Inferior parietal cortex (tissue), 1 donor: ENCODE measurements around the gene MTA1.

Experiments
- DNase-seq: peaks from one replicate; pipeline ENCODE4 v3.0.0-alpha.2; 2016; ENCODE audit errors: extremely low spot score

MTA1 gene

DNA sequence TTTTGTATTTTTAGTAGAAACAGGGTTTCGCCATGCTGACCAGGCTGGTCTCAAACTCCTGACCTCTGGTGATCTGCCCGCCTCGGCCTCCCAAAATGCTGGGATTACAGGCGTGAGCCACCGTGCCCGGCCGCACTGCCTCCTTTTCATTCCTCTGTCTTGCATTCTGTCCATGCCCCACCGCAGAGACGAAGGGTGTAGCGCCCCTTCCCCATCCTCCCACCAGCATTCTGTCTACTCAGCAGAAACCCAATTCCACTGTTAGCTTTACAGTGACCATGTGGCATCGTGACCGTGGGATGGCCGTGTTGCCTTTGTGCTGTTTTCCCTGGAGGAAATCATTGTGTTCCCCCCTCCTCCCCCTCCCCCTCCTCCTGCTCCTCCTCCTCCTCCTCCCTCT, 11.0 kb upstream of the MTA1 start:
- DNase-seq: no peak

DNA sequence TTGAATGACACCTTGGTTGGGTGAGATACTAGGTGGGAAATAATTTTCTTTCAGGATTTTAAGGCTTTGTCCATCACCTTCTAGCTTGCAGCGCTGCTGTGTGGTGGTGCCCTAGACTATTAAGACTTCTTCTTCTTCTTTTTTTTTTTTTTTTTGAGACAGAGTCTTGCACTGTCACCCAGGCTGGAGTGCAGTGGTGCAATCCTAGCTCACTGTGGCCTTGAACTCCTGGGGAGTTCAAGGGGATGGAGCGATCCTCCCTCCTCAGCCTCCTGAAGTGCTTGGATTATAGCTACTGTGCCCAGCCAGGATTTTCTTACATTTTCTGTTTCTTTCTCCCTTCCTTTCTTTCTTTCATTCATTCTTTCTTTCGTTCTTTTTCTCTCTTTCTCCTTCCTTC, 10.3 kb upstream of the MTA1 start:
- no peak for DNase-seq

DNA sequence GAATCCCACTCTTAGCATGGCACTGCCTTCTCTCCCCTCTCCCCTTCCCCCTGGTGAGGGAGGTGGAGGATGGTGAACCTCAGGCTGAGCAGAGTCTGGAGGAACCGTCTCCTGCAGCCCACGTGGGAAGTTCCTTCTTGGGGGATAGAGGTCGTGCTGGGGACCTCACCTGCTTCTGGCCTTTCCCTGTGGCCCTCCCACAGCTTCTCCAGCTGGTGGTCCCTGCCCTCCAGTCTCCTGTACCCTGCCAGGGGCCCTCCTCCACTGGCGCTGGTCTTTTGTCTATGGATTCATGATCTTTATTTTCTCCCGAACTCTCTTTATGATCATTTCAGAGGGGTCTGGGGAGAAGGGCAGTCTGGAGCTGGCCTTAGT, 9.0 kb upstream of the MTA1 start:
- DNase-seq: no peak

DNA sequence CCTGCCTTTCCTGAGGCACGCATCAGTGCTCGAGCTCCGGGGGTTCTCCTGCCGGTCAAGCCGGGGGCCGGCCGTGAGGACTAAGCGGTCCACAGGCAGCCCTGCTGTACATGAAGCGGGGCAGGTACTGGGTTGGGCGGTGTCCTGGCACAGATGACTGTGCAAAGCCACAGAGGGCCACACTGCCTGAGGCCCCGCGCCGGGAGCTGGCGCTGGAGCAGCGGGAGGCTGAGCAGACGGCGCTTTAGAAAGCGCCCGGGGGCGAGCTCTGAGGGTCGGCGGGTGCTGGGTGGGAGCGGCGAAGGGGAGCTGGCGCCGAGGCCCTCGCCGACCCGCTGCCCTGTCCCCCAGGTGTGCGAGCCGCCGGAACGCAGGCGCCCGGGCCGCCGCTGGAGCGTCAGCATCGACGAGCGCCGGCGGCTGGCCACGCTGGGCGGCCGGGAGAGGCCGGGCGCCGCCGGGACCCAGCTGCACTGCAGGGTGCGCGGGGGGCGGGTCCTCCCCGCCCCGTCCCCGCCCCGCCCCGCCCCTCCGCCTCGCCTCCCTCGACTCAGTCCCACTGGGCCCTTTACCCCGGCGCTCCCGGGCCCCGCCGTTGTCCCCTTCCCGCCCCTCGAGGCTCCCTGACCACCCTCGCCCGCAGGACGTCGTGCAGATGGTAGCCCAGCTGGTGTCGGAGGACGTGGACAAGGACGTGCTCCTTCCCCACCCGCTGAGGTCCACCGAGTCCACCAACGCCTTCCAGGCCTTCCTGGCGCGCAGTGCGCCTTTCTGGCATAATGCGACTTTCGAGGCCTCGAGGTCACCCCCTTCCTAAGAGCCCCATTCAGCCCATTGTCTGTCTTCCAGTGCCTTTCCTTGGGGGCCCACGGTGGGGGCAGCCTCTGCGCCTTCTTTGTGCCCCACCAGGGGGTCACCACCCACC, 8.3 kb upstream of the MTA1 start:
- DNase-seq: no peak

DNA sequence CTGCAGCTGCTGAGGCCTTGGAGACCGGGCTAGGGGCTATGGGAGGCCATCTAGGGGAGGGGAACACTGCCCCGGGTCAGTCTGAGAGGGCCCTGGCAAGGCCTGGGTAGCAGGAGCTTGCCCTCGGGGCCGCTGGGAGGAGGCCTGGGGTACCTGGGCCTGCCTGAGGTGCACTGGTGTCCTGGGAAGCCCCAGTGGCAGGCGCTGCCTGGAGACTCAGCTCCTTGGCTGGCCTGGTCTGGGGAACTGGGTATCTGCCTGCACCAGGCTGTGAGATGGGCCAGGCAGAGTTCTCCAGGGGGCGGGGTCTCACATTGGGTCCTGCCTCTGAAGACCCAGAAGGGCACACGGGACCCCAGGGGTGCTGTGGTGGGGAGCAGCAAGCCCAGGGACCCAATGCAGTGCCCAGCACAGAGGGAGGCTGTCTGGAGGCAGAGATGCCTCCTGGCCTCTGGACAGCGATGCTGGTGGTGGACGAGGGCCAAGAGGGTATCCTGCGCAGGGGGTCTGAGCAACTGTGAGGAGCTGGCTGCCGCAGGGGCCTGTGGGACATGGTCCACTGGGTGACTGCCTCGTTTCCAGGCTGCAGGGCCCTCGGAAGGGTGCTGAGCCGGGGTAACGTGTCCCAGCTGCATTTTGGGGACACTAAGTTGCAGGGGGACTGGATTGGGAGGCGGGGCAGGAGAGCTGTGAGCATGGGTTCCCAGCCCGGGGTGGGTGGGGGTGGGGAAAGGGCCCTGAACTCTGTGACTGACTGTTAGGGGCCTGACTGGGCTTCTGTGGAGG, 7.4 kb upstream of the MTA1 start:
- DNase-seq: no peak

DNA sequence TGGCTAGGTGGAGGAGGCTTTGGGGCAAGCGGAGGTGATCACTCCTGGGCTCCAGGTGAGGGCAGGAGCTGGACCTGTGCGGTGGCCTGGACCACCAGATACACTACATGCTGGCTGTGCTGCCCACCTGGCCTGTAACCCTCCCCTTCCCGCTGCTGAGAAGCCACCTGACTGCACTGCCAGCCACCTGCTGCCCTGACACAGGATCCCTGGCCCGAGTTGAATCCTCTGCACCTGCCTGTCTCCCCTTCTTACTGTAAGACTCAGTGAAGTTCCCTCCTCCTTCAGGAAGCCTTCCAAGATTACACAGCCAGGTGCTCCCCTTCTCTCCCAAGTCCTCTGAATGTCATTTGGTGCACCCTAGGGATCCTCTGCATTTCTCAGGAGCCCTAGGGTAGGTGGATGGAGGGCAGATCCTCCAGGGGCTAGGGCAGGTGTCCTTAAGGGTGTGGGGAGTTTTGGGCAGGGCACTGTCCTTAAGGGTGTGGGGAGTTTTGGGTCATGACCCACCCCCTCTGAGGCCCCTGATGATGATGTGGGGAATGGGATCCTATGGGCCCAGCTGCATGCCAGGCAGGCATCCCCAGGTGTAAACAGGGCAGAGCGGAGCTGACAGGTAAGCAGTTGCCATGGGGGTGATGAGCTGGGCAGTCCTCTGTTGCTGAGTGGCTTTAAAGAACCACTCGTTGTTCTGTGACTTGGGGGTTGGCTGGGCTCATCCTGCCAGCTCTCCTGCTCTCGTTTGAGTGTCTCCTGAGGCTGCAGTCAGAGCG, 6.7 kb upstream of the MTA1 start:
- DNase-seq: no peak

DNA sequence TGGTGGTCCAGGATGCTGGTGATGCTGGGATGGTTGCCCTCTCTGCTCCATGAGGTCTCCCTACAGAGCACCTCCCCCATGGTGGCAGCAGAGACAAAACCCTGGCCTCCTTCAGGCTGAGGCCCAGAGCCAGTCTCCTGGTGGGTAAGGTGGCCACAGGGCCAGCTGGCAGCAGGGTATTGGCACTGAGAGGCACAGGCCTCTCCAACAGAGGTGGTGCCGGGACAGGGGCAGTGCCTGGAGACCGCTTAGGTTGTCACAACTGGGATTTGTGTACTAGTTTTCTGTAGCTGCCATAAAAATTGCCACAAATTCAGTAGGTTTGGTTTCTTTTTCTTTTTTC, 6.1 kb upstream of the MTA1 start:
- no peak for DNase-seq

DNA sequence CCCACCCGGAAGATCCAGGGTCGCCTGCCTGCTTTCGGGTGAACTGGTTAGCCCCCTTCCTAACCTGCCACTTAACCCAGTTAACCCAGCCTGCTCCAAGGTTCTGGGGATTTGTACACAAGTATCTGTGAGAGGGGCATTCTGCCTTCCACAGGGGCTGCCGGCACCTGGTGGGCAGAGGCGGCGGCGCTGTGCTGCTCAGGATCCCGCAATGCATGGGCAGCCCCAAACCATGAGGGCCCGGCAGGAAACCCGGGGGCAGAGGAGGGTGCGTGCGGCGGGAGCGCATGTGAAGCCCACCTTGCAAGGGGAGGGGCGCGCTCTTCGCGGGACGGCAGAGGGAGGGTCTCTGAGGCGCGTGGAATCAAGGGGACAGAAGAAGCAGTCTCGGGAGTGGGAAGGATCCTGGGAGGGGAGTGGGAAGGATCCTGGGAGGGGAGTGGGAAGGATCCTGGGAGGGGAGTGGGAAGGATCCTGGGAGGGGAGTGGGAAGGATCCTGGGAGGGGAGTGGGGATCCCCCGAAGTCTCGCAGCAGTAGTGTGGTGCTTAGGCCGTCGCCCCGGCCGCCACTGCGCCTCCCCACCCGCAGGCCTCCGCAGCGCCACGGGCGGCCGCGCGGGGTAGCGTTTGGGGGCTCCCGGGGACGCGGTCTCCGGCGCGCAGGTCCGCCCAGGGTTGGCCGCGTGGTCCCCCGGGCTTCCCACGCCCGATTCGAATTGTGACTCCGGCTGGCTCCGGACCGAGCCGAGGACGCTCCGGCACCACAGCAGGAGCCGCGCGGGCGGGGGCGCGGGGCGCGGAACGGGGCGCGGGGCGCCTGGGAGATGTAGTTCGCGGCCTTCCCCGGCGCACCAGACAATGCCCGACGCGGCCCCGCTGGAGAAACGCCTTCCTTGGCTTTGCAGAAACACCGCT, 4.9 kb upstream of the MTA1 start:
- peak; percentile 68 for DNase-seq

DNA sequence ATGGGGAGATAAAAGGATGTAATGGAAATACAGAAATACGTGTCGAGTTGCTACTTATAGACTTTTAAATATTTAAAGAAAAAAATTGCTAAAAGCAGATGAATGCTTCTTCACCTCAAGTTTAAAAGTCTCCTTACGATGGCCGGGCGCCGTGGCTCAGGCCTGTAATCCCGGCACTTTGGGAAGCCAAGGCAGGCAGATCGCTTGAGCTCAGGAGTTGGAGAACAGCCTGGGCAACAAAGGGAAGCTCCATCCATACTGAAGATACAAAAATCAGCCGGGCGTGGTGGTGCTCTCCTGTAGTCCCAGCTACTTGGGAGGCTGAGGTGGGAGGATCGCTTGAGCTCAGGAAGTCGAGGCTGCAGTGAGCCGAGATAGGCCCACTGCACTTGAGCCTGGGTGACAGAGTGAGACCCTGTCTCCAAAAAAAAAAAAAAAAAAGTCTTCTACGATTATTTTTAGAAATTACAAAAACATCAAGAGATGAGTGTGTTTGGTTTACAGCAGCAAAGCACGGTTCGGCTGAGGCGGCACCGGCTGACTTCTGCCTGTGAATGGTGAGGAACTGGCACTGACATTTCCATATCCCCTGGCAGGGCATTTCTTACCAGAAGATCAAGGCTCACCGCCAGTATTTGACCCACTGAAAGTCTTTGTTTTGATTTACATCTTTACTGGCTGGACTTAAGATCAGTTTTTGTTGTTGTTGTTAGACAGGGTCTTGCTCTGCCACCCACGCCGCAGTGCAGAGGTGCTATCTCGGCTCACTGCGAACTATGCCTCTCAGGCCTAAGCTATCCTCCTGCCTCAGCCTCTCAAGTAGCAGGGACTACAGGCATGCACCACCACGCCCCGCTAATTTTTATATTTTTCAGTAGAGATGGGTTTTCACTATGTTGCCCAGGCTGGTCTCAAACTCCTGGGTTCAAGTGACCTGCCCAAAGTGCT, 3.9 kb upstream of the MTA1 start:
- DNase-seq: no peak

DNA sequence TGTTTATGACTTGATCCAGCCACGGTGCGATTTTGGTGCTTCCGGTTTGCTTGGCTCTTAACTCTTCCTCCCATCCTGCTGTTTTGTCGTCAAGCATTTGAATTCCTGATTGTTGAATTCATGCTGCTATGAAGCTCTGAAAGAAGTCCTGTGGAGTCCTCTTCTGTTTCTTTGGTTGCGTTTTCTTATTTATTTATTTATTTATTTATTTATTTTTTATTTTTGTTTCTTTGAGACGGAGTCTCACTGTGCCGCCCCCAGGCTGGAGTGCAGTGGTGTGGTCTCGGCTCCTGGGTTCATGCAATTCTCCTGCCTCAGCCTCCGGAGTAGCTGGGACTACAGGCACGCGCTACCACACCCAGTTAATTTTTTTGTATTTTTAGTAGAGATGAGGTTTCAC, 3.0 kb upstream of the MTA1 start:
- no peak for DNase-seq

DNA sequence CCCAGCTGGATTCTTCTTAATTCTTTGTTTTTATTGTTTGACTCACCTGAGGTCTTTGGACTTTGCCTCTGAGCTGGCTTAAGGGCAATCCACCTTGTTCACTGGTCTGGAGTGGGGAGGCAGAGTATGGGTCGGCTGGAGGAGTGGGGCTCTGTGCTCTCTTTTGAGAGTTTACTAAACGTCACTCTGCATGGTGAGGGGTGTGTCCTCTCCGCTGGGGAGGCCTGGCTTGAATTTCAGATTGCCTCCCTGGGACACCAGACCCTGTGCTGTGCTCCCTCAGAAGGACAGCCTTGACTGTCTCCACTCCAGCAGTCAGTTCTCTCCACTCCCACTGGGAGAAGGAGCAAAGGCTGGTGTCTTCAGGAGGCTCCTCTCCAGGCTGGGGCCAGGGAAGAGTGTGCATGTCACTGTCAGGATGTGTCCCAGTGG, 1.9 kb upstream of the MTA1 start:
- DNase-seq: no peak

DNA sequence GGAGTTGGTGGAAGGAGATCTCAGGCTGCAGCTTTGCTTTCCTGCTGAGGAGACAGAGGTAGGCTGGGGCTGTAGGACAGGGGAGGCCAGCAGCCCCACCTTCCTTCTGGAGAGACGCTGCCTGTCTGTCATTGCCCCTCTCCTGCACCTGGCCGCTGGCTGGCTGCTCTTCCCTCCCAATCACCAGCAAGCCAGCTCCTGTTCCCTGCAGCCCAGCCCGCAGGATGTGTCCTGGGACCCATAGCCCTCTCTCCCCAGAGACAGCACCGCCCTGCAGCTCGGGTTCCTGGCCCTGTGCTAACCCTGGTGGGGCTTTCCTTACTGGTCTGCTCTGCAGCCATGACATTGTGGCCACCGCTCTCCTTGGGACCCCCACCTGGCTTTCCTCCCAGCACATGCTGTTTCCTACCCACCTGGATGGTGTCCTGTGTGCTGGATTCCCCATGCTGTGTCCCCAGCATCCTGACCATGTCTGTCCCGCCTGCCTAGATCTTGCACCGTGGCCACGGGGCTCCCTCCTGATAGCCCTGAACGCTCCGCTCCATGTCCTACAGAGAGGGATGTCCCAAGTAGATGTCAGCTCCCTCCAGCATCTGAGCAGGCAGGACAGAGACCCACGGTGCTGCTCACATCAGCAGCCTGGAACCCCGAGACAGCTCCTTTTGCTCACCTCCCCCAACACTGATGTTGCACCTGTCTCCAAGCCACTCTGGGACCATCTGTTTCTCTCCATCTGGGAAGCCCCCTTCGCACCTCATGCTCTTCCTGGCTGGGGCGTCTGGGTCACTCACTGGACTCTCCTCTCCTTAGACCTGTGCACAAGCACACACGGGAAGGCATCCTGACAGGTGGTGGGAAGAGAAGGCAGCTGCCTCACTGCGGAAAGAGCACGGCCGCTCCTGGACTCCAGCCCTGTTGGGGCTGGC, 1.1 kb upstream of the MTA1 start:
- no peak for DNase-seq

DNA sequence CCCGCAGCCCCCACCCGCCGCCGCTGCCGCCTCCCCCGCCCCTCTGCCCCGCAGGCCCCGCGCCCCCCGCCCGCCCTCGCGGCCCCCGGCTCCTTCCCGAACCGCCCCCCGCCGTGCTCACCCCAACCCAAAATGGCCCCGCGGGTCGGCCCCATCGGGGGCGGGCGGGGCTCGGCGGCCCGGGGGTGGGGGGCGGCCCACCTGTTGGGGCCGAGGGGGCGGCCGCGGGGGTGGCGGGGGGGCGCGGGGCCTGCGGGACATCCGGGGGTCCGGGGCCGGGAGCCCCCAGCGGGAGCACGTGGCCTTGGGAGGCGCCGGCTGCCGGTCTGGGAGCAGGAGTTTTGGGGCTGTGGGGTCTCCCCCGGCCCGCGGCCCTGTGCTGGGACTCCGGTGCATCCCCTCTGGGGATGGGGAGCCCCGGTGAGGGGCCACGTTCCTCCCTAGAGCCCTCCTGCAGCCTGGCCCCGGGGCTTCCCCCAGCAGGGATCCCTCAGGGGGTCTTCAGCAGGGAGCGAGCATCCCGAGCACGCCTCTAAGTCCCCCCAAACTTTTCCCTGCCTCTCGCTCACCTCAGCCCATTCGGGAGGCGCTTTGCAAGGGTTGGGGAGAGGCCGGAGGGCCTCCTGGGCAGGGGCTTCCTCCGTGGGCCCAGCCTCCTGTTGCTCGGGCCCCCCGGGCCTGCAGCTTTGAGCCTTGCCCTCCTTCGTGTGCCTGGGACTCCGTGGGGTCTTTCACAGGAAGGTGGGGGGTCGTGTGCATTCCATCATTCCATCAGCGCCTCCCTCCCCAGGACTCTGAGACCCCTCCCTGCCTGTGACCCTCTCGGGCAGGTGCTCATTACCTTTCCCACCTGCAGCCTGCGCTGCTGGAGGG, 710 bp downstream of the MTA1 start:
- DNase-seq: no peak

DNA sequence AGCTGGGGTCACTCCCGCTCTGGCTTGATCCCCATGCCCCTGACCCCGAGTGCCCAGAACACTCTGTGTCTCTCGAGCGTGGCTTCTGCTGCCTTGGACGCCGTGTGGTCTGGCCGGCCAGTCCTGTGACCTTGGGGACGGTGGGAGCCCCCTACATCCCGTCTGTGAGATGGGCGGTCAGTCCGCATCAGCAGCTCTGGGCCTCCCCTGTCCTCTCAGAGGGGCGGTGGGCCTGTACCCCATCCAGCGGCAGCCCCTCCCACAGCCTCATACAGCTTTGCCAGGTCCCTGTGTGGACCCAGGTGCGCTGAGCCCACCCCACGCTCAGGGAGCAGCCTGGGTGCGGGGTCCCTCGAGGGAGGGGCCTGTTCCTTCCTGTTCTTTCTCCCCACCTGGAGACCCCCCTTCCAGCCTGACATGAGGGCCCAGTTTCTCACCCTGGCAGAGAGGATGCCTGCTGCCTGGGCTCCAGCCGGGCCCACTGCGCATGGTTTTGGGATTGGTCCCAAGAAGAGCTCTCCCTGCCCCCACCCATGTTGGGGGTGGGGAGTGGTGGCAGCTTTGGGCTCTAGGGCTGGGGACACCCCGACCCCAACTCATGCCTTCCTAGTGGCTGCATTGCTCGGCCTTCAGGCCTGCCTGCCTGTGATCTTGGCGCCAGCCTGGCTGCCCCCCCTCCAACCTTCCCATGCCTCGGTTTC, 1.5 kb downstream of the MTA1 start:
- no peak for DNase-seq

DNA sequence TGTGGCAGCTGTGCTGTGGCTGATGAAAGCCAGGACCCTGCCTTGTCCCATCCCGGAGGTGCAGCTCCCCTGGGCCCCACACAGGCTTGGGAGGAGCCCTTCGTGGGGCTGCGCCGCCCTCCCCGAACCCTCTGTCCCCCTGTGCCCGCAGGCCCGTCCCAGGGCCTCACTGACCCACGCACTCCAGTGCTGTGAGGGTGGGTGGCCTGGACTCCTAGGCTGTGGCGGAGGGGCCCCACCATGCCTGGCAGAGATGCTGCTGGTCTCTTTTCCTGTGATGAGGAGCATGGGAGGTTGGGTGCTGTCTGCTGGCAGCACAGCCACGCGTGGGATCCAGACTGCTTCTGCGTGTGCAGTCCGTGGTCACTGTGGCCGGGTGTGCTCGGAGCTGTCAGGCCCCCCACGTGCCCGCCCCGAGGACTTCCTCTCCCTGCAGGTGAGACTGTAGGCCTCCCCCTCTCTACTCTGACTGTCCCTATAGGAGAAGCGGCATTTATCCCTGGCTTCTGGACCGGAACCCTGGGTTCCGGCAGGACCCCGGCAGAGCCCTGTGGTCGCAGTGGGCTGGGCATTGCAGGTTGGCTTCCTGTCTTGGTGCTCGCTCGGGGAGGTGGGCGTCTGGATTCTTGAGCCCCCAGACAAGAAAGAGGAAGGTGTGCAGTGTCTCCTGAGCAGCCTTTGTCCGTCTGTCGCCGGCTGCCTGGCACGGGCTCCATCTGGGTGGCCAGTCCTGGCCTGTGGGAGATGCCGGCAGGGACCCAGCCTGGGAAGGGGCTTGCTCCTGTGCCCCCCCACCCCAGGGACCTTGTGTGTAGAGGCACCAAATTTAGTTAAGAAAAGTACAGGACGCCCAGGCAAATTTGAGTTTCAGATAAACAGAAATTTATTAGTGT, 2.3 kb downstream of the MTA1 start:
- no peak for DNase-seq

DNA sequence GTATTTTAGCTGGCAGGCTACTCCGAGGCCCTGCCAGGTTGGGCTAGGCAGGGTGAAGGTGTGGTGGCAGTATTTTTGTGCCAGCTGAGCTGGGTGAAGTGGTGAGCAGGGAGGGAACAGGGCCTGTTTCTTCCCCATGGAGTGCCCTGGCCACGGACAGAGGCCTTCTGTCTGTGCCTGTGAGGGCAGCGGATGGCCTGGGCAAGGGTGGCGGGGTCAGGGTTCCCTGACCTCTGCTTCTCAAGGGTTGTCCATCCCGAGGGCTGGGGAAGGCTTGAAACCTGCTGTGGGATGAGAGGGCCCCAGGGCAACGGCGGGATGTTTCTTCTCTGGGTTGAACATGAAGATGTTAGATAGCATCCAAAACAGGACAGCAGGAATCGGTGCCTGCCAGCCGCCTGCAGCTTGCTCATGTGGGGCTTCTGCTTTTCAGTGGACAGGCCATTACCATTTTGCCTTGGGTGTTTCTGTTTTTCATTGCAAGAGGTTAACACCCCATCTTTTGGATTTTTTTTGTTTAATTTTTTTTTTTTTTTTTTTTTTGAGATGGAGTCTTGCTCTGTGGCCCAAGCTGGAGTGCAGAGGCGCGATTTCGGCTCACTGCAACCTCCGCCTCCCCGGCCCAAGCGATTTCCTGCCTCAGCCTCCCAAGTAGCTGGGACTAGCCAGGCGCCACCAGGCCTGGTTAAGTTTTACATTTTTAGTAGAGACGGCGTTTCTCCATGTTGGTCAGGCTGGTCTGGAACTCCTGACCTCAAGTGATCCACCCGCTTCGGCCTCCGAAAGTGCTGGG, 3.3 kb downstream of the MTA1 start:
- no peak for DNase-seq
